SJSA1 (cell line): ENCODE results near the gene RNASE1. TPM values are rescaled to one million over a fixed set of nuclear protein-coding genes. Genes with fewer than 3 reads are reported as not detected.
"Not testable (repeated sequence)": the region's sequence is repeated elsewhere in the genome, so short reads cannot be mapped to it uniquely, and the experiment has no call there.

ENCODE experiments used
- DNase-seq, 2 experiments: peaks; one replicate each; pipeline ENCODE4 v3.0.0-alpha.2; 2015 to 2020; ENCODE audit warnings: low spot score in 2 of 2, low read depth in 1 of 2
- H3K27ac ChIP-seq: fragments of 250-450 bp; sonication (Bioruptor Pico); 2 replicates; pipeline ENCODE4 v1.5.1; 2020; ENCODE audit warnings: mild to moderate bottlenecking, moderate library complexity
- H3K27me3 ChIP-seq: fragments of 250-450 bp; sonication (Bioruptor Pico); replicated peaks from 2 replicates; pipeline ENCODE4 v1.5.1; 2020; ENCODE audit warnings: mild to moderate bottlenecking, moderate library complexity
- H3K36me3 ChIP-seq: fragments of 250-450 bp; sonication (Bioruptor Pico); 2 replicates; pipeline ENCODE4 v1.5.1; 2020; ENCODE audit warnings: mild to moderate bottlenecking
- H3K4me1 ChIP-seq: fragments of 250-450 bp; sonication (Bioruptor Pico); replicated peaks from 2 replicates; pipeline ENCODE4 v1.6.1; 2021; ENCODE audit warnings: mild to moderate bottlenecking
- H3K4me3 ChIP-seq: fragments of 250-450 bp; sonication (Bioruptor Pico); 2 replicates; pipeline ENCODE4 v1.5.1; 2020; ENCODE audit warnings: mild to moderate bottlenecking
- H3K9me3 ChIP-seq: fragments of 250-450 bp; sonication (Bioruptor Pico); replicated peaks from 2 replicates; pipeline ENCODE4 v1.5.1; 2020; ENCODE audit warnings: mild to moderate bottlenecking
- total RNA-seq: library from RNA; depleted of rRNA; stranded (reverse); fragments of >200 nt; shearing (Covaris generic); gene quantifications from 2 replicates; pipeline ENCODE4 v1.2.3, GENCODE V29; 2014; rRNA removed

RNASE1 gene
- total RNA-seq, 1 experiment from 2014 or later, result not detected

DNA sequence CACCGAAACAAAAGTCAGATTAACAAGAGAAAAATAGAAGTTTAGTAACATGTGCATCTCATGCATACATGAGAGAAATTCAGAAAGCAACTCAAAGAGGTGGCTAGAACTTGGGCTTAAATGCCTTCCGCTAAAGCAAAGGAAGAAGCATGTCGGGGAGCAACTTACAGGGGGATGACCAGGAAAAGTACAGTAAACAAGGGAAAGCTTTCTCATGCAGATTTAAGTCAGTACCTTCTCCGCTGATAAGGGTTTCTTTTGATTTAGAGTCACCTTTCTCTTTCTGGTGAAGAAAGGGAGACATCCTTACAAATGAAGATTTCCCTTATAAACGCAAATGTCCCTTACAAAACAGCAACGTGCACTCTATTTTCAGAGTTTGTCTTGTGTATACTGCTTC, 27.6 kb downstream of the RNASE1 start:
- Histone ChIP-seq H3K9me3 (no peaks in the 10 kb centered on the region), H3K4me1 (no peaks in the 10 kb centered on the region), H3K4me3 (no peak overlapping the region), H3K36me3 (no peaks in the 10 kb centered on the region), H3K27me3 (no peaks in the 10 kb centered on the region; the same call in 1 of the 2 replicates), H3K27ac (no peak overlapping the region)
- no peak for DNase-seq

DNA sequence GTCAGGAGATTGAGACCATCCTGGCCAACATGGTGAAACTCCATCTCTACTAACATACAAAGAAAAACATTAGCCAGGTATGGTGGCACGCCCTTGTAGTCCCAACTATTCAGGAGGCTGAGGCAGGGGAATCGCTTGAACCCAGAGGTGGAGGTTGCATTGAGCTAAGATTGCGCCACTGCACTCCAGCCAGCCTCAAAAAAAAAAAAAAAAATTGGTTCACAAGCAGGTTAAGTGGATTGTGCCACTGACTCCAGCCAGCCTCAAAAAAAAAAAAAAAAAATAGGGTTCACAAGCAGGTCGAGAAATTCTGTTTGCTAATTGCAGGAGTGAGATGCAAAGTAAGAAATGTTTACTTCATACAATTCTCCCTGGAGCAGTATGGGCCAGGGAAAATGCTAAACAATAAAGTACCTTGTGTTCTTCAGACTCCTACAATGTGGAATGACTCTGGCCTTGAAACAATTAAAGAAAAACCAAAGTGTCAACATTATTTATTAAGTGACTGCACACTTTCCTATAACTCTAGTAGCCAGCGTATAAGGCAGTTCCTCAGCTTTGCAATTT, 28.3 kb downstream of the RNASE1 start:
- no peaks in the 10 kb centered on the region for H3K4me1 ChIP-seq
- no peak overlapping the region for H3K27ac ChIP-seq
- no peaks in the 10 kb centered on the region for H3K9me3 ChIP-seq
- DNase-seq, result no peak
- no peaks in the 10 kb centered on the region for H3K36me3 ChIP-seq
- no peak overlapping the region for H3K4me3 ChIP-seq
- no peaks in the 10 kb centered on the region; the same call in 1 of the 2 replicates for H3K27me3 ChIP-seq

- no peak for DNase-seq
- H3K4me3 ChIP-seq, result no peak overlapping the region
- H3K36me3 ChIP-seq, result no peaks in the 10 kb centered on the region
- H3K27ac ChIP-seq, result no peak overlapping the region
- no peaks in the 10 kb centered on the region for H3K9me3 ChIP-seq
- no peaks in the 10 kb centered on the region; the same call in 1 of the 2 replicates for H3K27me3 ChIP-seq
- H3K4me1 ChIP-seq, result no peaks in the 10 kb centered on the region
Measured at GRCh38 chr14:20772650-20773049, 30.0 kb downstream of the RNASE1 start.

DNA sequence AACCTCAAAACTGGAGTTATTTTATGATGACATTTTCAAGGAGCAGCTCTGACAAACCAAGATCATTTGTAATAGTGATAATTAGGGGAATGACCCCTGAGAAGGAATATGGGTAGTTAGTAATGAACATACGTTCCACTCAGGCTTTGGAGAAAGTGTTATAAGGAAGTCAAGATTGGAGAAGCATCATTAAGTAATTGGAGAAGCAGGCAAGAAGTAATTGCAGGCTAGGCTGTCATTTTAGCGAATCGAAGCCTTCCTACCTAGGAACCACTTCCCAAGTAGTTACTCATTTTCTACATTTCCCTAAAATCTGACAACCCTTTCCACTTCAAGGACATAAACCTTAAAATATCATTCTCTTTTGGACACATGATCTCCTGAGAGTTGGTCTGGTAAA, 33.2 kb downstream of the RNASE1 start:
- DNase-seq, result no peak
- no peak overlapping the region for H3K4me3 ChIP-seq
- no peaks in the 10 kb centered on the region for H3K36me3 ChIP-seq
- no peaks in the 10 kb centered on the region for H3K4me1 ChIP-seq
- no peaks in the 10 kb centered on the region for H3K9me3 ChIP-seq
- no peak overlapping the region for H3K27ac ChIP-seq
- H3K27me3 ChIP-seq, result no peaks in the 10 kb centered on the region; the same call in none of the 2 replicates

GRCh38 chr14:20768593-20768892, 34.1 kb downstream of the RNASE1 start:
- Histone ChIP-seq H3K4me1 (no peaks in the 10 kb centered on the region), H3K9me3 (no peaks in the 10 kb centered on the region), H3K27me3 (no peaks in the 10 kb centered on the region; the same call in none of the 2 replicates), H3K36me3 (no peaks in the 10 kb centered on the region), H3K4me3 (no peak overlapping the region), H3K27ac (no peak overlapping the region)
- DNase-seq, result no peak

DNA sequence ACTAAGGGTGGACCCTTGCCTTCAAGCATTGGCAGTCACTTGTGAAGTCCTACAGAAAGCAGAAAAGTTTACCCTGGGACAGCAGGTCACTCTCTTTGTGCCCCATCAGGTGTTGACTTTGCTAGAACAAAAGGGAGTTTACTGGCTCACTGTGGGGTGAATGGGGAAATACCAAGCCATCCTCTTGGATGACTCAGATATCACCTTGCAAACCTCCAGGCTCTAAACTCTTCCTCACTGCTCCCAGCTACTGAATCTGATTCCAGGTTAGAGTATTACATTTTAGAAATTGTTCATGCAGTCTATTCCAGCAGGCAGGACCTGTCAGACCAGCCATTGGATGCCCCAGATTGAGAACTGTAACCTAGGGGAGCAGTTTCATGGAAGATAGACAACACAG, 41.7 kb downstream of the RNASE1 start:
- no peak overlapping the region for H3K27ac ChIP-seq
- DNase-seq, result no peak
- H3K27me3 ChIP-seq, result no peaks in the 10 kb centered on the region
- H3K36me3 ChIP-seq, result no peaks in the 10 kb centered on the region
- H3K4me1 ChIP-seq, result no peaks in the 10 kb centered on the region
- no peak overlapping the region for H3K4me3 ChIP-seq
- H3K9me3 ChIP-seq, result no peaks in the 10 kb centered on the region

GRCh38 chr14:20759465-20759864, 43.2 kb downstream of the RNASE1 start:
- H3K4me3 ChIP-seq, H3K36me3 ChIP-seq, DNase-seq, H3K9me3 ChIP-seq, H3K27me3 ChIP-seq, H3K4me1 ChIP-seq, H3K27ac ChIP-seq: not testable (repeated sequence)

DNA sequence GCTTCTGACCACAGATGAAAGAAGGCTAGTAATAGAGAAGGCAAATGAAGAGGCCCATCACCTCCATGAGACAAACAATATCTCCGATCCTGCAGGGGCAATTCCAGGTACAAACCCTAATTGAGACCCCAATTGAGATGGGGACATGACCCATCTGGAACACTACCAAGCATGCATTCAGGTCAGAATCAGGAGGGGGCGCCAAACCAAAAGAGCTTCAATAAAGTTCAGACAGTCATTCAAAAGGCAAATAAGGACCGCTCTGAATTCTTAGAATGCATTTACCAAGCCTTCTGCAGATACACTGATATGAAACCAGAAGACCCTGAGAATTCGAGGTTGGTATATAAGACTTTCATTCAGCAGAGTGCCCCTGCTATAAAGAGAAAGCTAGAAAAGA, 44.7 kb downstream of the RNASE1 start:
- H3K4me1 ChIP-seq, result no peaks in the 10 kb centered on the region
- no peaks in the 10 kb centered on the region for H3K36me3 ChIP-seq
- no peak for DNase-seq
- H3K4me3 ChIP-seq, result no peak overlapping the region
- no peak overlapping the region for H3K27ac ChIP-seq
- H3K27me3 ChIP-seq, result no peaks in the 10 kb centered on the region
- H3K9me3 ChIP-seq, result no peaks in the 10 kb centered on the region

GRCh38 chr14:20755037-20755436, 47.6 kb downstream of the RNASE1 start:
- Histone ChIP-seq H3K9me3 (no peaks in the 10 kb centered on the region), H3K27ac (no peak overlapping the region), H3K4me3 (no peak overlapping the region), H3K4me1 (no peaks in the 10 kb centered on the region), H3K27me3 (no peaks in the 10 kb centered on the region), H3K36me3 (no peaks in the 10 kb centered on the region)
- DNase-seq, result no peak

- Histone ChIP-seq H3K27ac (no peak overlapping the region), H3K4me1 (no peaks in the 10 kb centered on the region), H3K9me3 (no peaks in the 10 kb centered on the region), H3K36me3 (no peaks in the 10 kb centered on the region), H3K27me3 (no peaks in the 10 kb centered on the region), H3K4me3 (no peak overlapping the region)
- no peak for DNase-seq
Measured at GRCh38 chr14:20754308-20754707, 48.3 kb downstream of the RNASE1 start.

DNA sequence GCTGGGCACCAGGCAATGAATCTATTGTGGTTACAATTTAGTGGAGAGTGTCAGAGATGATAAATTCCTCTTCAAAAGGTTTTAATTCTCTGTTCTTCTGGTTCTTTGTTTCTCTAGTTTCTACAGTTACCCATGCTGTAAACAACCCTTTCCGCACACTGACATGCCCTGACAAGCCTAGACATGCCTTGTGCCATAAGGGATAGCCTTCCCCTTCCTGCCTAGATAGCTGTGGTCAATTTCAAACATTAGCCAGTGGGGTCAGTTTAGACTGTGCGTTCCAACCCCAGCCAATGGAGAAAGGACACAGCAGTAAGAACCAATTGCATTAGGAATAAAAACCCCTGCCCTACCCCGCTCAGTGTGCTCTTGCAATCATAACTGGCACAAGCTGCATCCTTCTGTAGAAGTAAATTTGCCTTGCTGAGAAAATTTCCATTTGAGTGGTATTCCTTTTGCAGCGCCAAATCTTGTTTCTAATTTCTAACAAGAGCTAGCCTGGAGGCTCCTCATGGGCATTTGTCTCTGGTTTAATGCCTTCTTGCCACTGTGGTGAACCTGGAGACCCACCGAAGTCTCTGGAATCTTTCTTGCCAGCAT, 50.6 kb downstream of the RNASE1 start:
- Histone ChIP-seq H3K27ac (no peak overlapping the region), H3K4me1 (no peaks in the 10 kb centered on the region), H3K27me3 (no peaks in the 10 kb centered on the region), H3K36me3 (no peaks in the 10 kb centered on the region), H3K9me3 (no peaks in the 10 kb centered on the region), H3K4me3 (no peak overlapping the region)
- no peak for DNase-seq

Other genes with a start within 250 kb of the RNASE1 start
- gene RNASE9, start 241.8 kb downstream of the RNASE1 start, total RNA-seq, result not detected in 2 replicates
- not detected in 2 replicates for gene RNASE11, start 214.8 kb downstream of the RNASE1 start, total RNA-seq
- gene RNASE12, start 211.5 kb downstream of the RNASE1 start, total RNA-seq, result not detected in 2 replicates
- not detected in 2 replicates for gene OR6S1, start 161.2 kb downstream of the RNASE1 start, total RNA-seq
- 0.63 and 4.6 TPM in 2 replicates for gene RNASE4, start 118.3 kb downstream of the RNASE1 start, total RNA-seq
- 2.7 and 4.4 TPM in 2 replicates for gene ANG, start 114.1 kb downstream of the RNASE1 start, total RNA-seq
- gene EDDM3A, start 57.0 kb downstream of the RNASE1 start, total RNA-seq, result not detected in 2 replicates
- gene EDDM3B, start 34.4 kb downstream of the RNASE1 start, total RNA-seq, result not detected in 2 replicates
- not detected in 2 replicates for gene RNASE6, start 21.6 kb downstream of the RNASE1 start, total RNA-seq
- not detected in 2 replicates for gene RNASE3, start 88.5 kb upstream of the RNASE1 start, total RNA-seq
- gene RNASE2, start 152.6 kb upstream of the RNASE1 start, total RNA-seq, result not detected in 2 replicates
- gene METTL17, start 187.1 kb upstream of the RNASE1 start, total RNA-seq, result 37.8 and 73.1 TPM in 2 replicates
- gene SLC39A2, start 196.4 kb upstream of the RNASE1 start, total RNA-seq, result not detected in 2 replicates
- gene NDRG2, start 222.2 kb upstream of the RNASE1 start, total RNA-seq, result 0.08 TPM in 1 of 2 replicates, not detected in the other
- not detected in 2 replicates for gene TPPP2, start 227.4 kb upstream of the RNASE1 start, total RNA-seq
- gene RNASE13, start 232.0 kb upstream of the RNASE1 start, total RNA-seq, result not detected in 2 replicates
- gene RNASE7, start 239.5 kb upstream of the RNASE1 start, total RNA-seq, result not detected in 2 replicates